Measurements from ENCODE around the gene INPP5E. TPM values are rescaled to one million over a fixed set of nuclear protein-coding genes. Genes with fewer than 3 reads are reported as not detected.

The INPP5E gene
- total RNA-seq, 1 experiment from 2014 or later = 11.3 TPM

- CTCF ChIA-PET = no interaction called here
- Mint-ChIP-seq H3K27me3 (ENCODE audit: unreplicated experiment) (no peaks in the 10 kb centered on the region), H3K9me3 (ENCODE audit: low read depth, unreplicated experiment) (no peaks in the 10 kb centered on the region), H3K4me1 (ENCODE audit: low read depth, unreplicated experiment) (no peaks in the 10 kb centered on the region), H3K27ac (ENCODE audit: unreplicated experiment) (no peak overlapping the region), H3K4me3 (ENCODE audit: low read depth, unreplicated experiment) (no peak overlapping the region), H3K36me3 (ENCODE audit: insufficient read depth, unreplicated experiment) (peaks cover 58% of the 10 kb centered on the region)
- intact Hi-C loops (cut with micrococcal nuclease; ENCODE audit: unreplicated experiment) = no loop called here
- no peak for TF ChIP-seq CTCF (IDR thresholded peaks at IDR 0.05; ENCODE audit: unreplicated experiment)
- BruUV-seq (replicated peaks) = no TSS peak
- no peak for DNase-seq
Measured at GRCh38 chr9:136460772-136461325, 21.2 kb upstream of the INPP5E start.

GRCh38 chr9:136459425-136459824 lies 19.8 kb upstream of the INPP5E start:
- intact Hi-C loops (cut with micrococcal nuclease; ENCODE audit: unreplicated experiment) = no loop called here
- Mint-ChIP-seq H3K36me3 (ENCODE audit: insufficient read depth, unreplicated experiment) (peaks cover 56% of the 10 kb centered on the region), H3K27me3 (ENCODE audit: unreplicated experiment) (no peaks in the 10 kb centered on the region), H3K9me3 (ENCODE audit: low read depth, unreplicated experiment) (no peaks in the 10 kb centered on the region), H3K4me3 (ENCODE audit: low read depth, unreplicated experiment) (no peak overlapping the region), H3K27ac (ENCODE audit: unreplicated experiment) (no peak overlapping the region), H3K4me1 (ENCODE audit: low read depth, unreplicated experiment) (no peaks in the 10 kb centered on the region)
- no peak for TF ChIP-seq CTCF (IDR thresholded peaks at IDR 0.05; ENCODE audit: unreplicated experiment)
- no TSS peak for BruUV-seq (replicated peaks)
- no peak for DNase-seq
- CTCF ChIA-PET = no interaction called here

- no peak for TF ChIP-seq CTCF (IDR thresholded peaks at IDR 0.05; ENCODE audit: unreplicated experiment)
- no peak for DNase-seq
- Mint-ChIP-seq H3K9me3 (ENCODE audit: low read depth, unreplicated experiment) (no peaks in the 10 kb centered on the region), H3K36me3 (ENCODE audit: insufficient read depth, unreplicated experiment) (peaks cover 70% of the 10 kb centered on the region), H3K4me1 (ENCODE audit: low read depth, unreplicated experiment) (no peaks in the 10 kb centered on the region), H3K27ac (ENCODE audit: unreplicated experiment) (no peak overlapping the region), H3K27me3 (ENCODE audit: unreplicated experiment) (no peaks in the 10 kb centered on the region), H3K4me3 (ENCODE audit: low read depth, unreplicated experiment) (no peak overlapping the region)
- intact Hi-C loops (cut with micrococcal nuclease; ENCODE audit: unreplicated experiment) = no loop called here
- BruUV-seq (replicated peaks) = no TSS peak
- CTCF ChIA-PET = interaction anchor here (0.5 kb wide), 1 partner anchor 172 kb away, joined by 4 read pairs; no protein-coding TSS in a partner anchor
Measured at GRCh38 chr9:136457326-136457725, 17.7 kb upstream of the INPP5E start.

GRCh38 chr9:136456258-136456657 lies 16.6 kb upstream of the INPP5E start:
- no TSS peak for BruUV-seq (replicated peaks)
- intact Hi-C loops (cut with micrococcal nuclease; ENCODE audit: unreplicated experiment) = no loop called here
- CTCF ChIA-PET = no interaction called here
- peaks cover 70% of the 10 kb centered on the region for H3K36me3 Mint-ChIP-seq (ENCODE audit: insufficient read depth, unreplicated experiment)
- no peak for TF ChIP-seq CTCF (IDR thresholded peaks at IDR 0.05; ENCODE audit: unreplicated experiment)
- H3K4me3 Mint-ChIP-seq (ENCODE audit: low read depth, unreplicated experiment) = no peak overlapping the region
- H3K27ac Mint-ChIP-seq (ENCODE audit: unreplicated experiment) = no peak overlapping the region
- no peaks in the 10 kb centered on the region for H3K9me3 Mint-ChIP-seq (ENCODE audit: low read depth, unreplicated experiment)
- no peaks in the 10 kb centered on the region for H3K27me3 Mint-ChIP-seq (ENCODE audit: unreplicated experiment)
- DNase-seq = no peak
- H3K4me1 Mint-ChIP-seq (ENCODE audit: low read depth, unreplicated experiment) = no peaks in the 10 kb centered on the region
